GM12865 (cell line): ENCODE measurements around the gene TMCC2.

Experiments used
- DNase-seq: peaks from one replicate; pipeline ENCODE4 v3.0.0; 2010; ENCODE audit warnings: low read depth
- H3K4me3 ChIP-seq: 2 replicates; pipeline ENCODE4 v1.5.1; 2011; ENCODE audit warnings: mild to moderate bottlenecking, low read depth, low read length, control low read depth
- CTCF ChIP-seq: IDR thresholded peaks from 2 replicates; pipeline ENCODE4 v1.5.1; 2011; ENCODE audit warnings: low read length, control low read depth, low read depth, inconsistent platforms; ENCODE audit not compliant: insufficient read depth; ENCODE audit errors: missing control alignments

The TMCC2 gene

GRCh38 chr1:205285381-205286101, 57.8 kb downstream of the TMCC2 start:
- DNase-seq, result peak; percentile 91
- peak overlapping the region; percentile 9 for H3K4me3 ChIP-seq
- no peak for TF ChIP-seq CTCF

DNA sequence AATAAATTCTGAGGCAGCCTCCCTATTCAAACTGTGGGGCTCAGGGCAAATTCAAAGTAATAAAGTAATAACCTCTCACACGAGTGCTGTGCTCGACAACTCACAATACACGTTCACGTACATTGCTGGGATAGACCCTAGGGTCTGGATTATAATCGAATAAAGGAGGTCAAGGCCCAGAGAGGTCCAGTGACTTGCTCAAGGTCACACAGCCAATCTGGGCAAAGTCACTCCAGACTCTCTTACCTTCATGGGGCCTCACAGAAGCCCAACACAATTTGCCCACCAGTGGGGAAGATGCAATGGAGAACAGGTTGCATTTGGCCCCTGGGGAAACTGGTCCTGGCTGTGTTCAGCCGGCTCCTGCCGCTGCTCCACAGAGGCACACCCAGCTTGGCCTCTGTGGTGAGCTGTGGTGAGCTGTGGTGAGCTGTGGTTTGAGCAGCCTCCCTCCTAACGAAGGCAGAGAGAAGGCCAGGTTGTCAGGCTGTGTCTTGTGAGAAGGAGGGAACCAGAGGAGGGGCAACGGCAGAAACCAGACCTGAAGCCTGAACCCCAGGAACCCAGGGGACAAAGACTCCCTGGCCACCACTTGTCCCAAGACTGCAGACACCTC, 58.7 kb downstream of the TMCC2 start:
- DNase-seq, result peak; percentile 96
- TF ChIP-seq CTCF, result no peak
- H3K4me3 ChIP-seq, result peak overlapping the region; percentile 9

DNA sequence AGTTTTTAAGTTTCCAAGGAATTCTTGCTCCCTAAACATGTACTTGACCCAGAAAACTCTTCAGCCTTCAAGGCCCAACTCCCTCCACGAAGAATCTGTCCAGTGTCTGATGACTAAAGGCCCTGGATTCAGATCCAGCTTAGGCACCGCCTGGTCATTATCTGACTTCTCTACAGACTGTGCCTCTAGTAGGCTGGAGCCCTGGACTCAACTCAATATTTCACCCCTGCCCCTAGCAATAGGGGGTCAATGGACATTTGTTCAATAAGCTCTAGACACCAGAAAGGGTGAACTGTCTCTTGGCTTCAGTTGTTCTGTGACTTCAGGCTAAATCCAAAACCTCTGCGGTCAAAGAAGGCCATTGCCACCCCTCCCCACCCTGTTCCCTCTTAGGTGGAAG, 59.3 kb downstream of the TMCC2 start:
- DNase-seq, result no peak
- no peak for TF ChIP-seq CTCF
- H3K4me3 ChIP-seq, result no peak overlapping the region

DNA sequence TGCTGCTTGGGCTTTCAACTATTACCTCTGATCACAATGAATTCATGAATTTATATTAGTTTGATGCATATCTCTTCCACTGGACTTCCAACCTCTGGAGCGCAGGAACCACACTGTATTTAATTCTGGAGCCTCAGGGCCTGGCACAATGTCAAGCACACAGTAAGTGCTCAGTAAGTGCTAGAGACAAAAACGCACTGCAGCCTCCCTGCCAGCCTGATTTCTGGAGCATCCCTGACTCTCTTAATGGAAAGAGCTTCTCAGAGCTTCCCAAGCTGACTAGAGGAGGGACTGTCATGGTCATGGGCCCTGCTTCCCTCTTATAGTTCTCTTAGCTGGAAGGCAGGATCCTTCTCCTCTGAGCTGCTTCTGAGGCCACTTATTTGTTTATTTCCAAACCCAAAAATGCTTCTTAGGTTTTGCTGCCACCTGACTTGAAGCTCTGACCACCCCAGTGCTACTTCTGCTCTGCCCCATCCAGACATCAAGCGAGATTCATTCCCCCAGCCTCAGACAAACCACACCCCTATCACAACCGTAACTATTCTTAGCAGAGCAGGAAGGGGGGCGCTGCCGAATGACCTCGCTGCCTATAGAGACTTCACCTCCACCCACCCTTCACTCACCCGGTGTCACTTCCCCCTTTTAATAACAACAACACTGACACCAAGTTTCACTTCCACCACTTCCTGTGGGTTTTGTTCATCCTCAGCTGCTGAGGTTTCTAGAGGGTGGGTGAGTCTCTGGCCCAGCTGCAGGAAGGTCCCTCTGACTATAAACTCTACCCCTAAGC, 60.2 kb downstream of the TMCC2 start:
- no peak overlapping the region; the same call in 1 of the 2 replicates for H3K4me3 ChIP-seq
- TF ChIP-seq CTCF, result no peak
- DNase-seq, result peak; percentile 98

DNA sequence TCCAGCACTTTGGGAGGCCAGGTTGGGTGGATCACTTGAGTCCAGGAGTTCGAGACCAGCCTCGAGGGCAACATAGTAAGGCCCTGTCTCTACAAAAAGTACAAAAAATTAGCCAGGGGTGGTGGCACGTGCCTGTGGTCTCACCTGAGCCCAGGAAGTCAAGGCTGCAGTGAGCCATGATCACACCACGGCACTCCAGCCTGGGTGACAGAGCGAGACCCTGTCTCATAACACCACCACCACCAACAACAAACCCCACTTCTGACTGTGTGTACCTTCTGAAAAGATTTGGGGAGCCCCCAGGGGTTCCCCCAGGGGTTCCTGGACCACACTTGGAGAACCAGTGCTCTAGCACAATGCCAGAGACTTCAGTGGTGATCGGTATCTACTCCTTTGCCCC, 63.9 kb downstream of the TMCC2 start:
- no peak for DNase-seq
- TF ChIP-seq CTCF, result no peak

DNA sequence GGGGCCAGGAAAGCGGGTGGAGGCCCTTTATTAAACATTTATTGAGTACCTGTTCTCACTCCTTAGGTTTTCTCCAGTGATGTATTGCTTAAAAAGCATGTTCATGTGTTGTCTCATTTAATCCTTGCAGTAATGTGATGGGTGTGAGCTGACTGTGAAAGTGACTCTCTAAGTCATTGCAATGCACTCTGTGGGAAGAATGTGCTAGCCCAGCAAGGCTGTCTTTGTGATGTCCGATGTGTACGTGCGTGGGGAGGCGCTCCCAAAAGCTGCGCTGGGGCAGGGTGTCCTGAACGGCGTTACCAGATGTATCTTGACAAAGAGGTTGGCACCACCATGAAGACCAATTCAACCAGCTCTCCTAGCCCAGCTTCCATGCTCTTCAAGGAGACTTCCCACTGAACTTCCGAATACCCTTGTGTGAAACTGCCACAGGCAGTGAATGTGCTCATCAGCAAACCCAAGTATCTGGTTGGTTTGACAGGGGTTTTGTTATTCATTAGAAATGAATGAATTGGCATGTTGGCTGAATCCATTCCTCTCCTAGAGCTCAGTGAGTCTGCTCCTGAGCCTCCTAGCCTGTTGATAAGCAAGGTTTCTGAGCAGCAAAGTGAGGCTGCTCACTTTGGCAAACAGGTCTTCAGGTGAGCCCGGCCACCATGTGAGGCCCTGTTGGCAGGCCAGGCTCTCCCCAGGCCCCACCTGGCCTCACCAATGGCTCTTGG, 65.8 kb downstream of the TMCC2 start:
- H3K4me3 ChIP-seq, result no peak overlapping the region
- no peak for DNase-seq
- no peak for TF ChIP-seq CTCF

More for the DNA sequence above, 63.9 kb downstream of the TMCC2 start:
- H3K4me3 ChIP-seq, result no peak overlapping the region
